ENCODE data around the gene CEACAM18. TPM values are rescaled to one million over a fixed set of nuclear protein-coding genes. Genes with fewer than 3 reads are reported as not detected.

CEACAM18 gene
- total RNA-seq, 1 donor from 2014 or later = not detected

DNA sequence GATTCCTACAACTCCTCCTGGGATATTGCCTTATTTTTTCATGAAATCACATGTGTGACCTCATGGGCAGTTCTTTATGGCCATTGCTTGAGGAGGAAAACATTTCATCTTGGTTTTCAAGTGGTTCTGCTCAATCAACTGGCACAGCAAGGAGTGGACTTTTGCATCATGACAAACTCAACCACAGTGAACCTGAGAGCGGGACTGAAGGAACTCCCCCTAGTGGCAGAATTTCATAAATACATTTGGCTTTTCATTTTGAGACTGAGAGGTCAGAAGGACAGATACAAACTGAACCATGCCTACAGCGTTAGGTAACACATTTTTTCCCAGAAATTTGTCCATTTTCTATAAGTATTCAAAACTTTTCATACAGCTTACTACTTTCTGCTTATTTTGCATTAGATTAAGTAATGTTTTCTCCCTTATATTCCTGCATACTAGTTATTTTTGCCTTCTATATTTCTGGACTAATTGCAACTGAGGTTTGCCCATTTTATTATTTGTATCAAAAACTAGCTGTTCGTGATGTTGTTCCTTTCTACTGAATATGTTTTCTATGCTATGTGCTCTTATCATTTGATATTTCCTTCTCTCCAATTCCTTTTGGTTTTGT, 36.6 kb downstream of the CEACAM18 start:
- Mint-ChIP-seq H3K4me3 (no peak overlapping the region), H3K4me1 (ENCODE audit: unreplicated experiment) (no peaks in the 10 kb centered on the region), H3K36me3 (no peaks in the 10 kb centered on the region), H3K9me3 (peaks cover 4% of the 10 kb centered on the region), H3K27ac (no peak overlapping the region), H3K27me3 (peaks cover 6% of the 10 kb centered on the region)
- TF ChIP-seq, protein P1, sequence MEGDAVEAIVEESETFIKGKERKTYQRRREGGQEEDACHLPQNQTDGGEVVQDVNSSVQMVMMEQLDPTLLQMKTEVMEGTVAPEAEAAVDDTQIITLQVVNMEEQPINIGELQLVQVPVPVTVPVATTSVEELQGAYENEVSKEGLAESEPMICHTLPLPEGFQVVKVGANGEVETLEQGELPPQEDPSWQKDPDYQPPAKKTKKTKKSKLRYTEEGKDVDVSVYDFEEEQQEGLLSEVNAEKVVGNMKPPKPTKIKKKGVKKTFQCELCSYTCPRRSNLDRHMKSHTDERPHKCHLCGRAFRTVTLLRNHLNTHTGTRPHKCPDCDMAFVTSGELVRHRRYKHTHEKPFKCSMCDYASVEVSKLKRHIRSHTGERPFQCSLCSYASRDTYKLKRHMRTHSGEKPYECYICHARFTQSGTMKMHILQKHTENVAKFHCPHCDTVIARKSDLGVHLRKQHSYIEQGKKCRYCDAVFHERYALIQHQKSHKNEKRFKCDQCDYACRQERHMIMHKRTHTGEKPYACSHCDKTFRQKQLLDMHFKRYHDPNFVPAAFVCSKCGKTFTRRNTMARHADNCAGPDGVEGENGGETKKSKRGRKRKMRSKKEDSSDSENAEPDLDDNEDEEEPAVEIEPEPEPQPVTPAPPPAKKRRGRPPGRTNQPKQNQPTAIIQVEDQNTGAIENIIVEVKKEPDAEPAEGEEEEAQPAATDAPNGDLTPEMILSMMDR (conservative IDR thresholded peaks at IDR 0.05) = peak; percentile 86
- DNase-seq (ENCODE audit: extremely low spot score, unreplicated experiment) = no peak

DNA sequence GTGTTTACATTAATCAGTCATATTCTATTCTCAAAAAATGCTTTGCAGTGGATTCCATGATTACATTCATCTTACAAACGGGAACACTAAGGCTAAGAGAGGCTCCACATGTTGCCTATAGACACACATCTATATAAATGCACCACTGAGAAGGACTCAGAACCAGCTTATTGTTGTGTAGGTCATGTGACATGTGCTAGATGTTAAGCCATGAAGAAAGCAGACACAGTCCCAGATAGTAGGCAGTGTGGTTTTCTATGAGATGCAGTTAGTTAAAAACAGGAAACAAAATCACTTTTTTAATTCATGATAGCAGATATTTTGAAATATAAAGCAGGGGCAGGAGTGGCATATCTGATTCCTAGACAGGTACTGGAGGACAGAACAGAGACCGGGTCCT, 42.4 kb downstream of the CEACAM18 start:
- Mint-ChIP-seq H3K9me3 (peaks cover 4% of the 10 kb centered on the region), H3K27me3 (no peaks in the 10 kb centered on the region), H3K4me3 (no peak overlapping the region), H3K27ac (no peak overlapping the region), H3K4me1 (ENCODE audit: unreplicated experiment) (no peaks in the 10 kb centered on the region), H3K36me3 (no peaks in the 10 kb centered on the region)
- TF ChIP-seq, protein P1 (conservative IDR thresholded peaks at IDR 0.05) = no peak
- no peak for DNase-seq (ENCODE audit: extremely low spot score, unreplicated experiment)

DNA sequence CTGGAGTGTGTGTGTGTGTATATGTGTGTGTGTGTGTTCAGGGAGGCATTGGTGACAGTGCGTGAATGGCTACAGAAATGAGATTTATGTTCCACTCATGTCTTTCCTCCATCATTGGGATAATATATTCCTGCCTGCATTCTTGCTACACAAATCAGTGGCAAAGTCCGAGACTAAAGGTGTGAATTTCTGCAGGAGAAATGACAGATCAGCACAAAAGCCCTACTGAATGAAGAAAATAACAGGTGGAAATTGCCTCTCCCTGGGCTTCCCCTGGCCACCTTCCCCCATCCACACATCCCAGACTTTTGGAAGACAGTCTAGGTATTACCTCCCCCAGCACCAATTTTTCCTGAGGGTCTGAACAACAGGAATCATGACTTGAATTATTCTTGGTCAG, 43.0 kb downstream of the CEACAM18 start:
- H3K9me3 Mint-ChIP-seq = peaks cover 4% of the 10 kb centered on the region

DNA sequence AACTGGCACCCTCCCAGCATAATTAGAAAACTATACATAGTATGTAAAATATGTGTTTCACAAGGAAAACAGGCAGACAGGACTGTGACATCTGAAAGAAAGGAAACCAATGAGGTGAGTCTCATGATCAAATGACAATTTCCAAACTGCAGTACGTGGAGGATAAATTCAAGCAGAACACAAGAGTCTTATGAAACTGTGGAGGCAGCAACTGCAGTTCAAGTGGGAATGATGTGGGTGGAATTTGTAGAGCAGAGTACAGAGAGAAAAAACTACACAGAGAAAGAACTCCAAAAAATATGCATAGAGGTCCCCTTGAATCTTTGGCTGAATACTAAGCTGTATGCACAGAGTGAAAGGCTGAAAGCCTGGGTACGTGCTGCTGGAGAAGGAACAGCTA, 43.4 kb downstream of the CEACAM18 start:
- Mint-ChIP-seq H3K27ac (no peak overlapping the region), H3K36me3 (no peaks in the 10 kb centered on the region), H3K27me3 (no peaks in the 10 kb centered on the region)

More for the DNA sequence above, 43.0 kb downstream of the CEACAM18 start:
- TF ChIP-seq, protein P1 (conservative IDR thresholded peaks at IDR 0.05) = no peak
- Mint-ChIP-seq H3K4me1 (ENCODE audit: unreplicated experiment) (no peaks in the 10 kb centered on the region), H3K4me3 (no peak overlapping the region), H3K36me3 (no peaks in the 10 kb centered on the region), H3K27ac (no peak overlapping the region), H3K27me3 (no peaks in the 10 kb centered on the region)
- no peak for DNase-seq (ENCODE audit: extremely low spot score, unreplicated experiment)

DNA sequence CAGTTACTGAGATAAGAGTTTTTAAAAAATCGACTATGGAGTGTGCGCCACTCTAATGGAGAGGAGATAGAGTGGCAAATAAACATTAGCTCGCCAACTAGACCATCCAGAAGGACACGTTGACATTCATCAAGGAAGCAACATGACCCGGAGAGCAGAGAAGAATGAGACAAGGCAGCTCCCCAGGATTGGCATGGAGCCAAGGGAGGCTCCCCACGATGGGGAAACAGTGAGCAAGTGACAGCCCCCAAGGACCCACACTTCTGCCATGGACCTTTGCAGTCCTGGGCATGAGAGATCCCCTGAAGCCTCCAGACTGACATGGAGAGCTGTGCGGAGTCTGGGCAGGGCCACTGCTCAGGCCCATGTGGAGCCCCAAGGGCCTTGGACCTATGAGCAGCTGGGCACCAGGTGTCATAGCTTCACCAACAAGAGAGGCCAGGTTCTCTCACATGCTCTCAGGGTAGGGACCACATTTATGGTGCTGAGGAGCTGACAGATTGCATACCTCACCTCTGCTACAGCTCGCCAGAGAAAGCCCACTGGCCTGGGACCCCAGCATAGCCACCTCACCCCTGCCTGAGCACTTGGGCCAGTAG, 46.4 kb downstream of the CEACAM18 start:
- no peaks in the 10 kb centered on the region for H3K36me3 Mint-ChIP-seq
- no peak for DNase-seq (ENCODE audit: extremely low spot score, unreplicated experiment)
- TF ChIP-seq, protein P1 (conservative IDR thresholded peaks at IDR 0.05) = no peak
- H3K27me3 Mint-ChIP-seq = peaks cover 8% of the 10 kb centered on the region
- H3K27ac Mint-ChIP-seq = no peak overlapping the region
- H3K9me3 Mint-ChIP-seq = no peaks in the 10 kb centered on the region
- no peak overlapping the region for H3K4me3 Mint-ChIP-seq
- no peaks in the 10 kb centered on the region for H3K4me1 Mint-ChIP-seq (ENCODE audit: unreplicated experiment)

More for the DNA sequence above, 43.4 kb downstream of the CEACAM18 start:
- H3K4me3 Mint-ChIP-seq = no peak overlapping the region
- H3K9me3 Mint-ChIP-seq = peaks cover 4% of the 10 kb centered on the region
- TF ChIP-seq, protein P1 (conservative IDR thresholded peaks at IDR 0.05) = no peak
- DNase-seq (ENCODE audit: extremely low spot score, unreplicated experiment) = no peak
- H3K4me1 Mint-ChIP-seq (ENCODE audit: unreplicated experiment) = no peaks in the 10 kb centered on the region

Measured in type B pancreatic cell (in vitro differentiated cells).